Liver (tissue), 3 donors: Measurements from ENCODE around the gene SORCS2.

Source experiments
- GABPA ChIP-seq, 2 donors: IDR thresholded peaks in 1 of 2; conservative IDR thresholded peaks in 1 of 2; 2 replicates each; pipeline ENCODE4 v1.6.1; 2016; ENCODE audit warnings: antibody characterized with exemption in 2 of 2, mild to moderate bottlenecking in 1 of 2, moderate library complexity in 1 of 2
- YY1 ChIP-seq: IDR thresholded peaks from 2 replicates; pipeline ENCODE4 v1.6.1; 2016; ENCODE audit warnings: antibody characterized with exemption, mild to moderate bottlenecking
- TF ChIP-seq, protein P1 (sequence below): fragments of 150-350 bp; IDR thresholded peaks from 2 replicates; pipeline ENCODE4 v1.5.1; 2017; ENCODE audit warnings: improper control_type of control experiment, low read depth, low read length; ENCODE audit not compliant: missing input control
- donor health status: healthy.
- donor health status: healthy.

- TF ChIP-seq YY1 (no peak), GABPA (IDR thresholded peaks at IDR 0.05 in 1 of 2, conservative IDR thresholded peaks at IDR 0.05 in 1 of 2) (no peak)
- TF ChIP-seq, protein P1, sequence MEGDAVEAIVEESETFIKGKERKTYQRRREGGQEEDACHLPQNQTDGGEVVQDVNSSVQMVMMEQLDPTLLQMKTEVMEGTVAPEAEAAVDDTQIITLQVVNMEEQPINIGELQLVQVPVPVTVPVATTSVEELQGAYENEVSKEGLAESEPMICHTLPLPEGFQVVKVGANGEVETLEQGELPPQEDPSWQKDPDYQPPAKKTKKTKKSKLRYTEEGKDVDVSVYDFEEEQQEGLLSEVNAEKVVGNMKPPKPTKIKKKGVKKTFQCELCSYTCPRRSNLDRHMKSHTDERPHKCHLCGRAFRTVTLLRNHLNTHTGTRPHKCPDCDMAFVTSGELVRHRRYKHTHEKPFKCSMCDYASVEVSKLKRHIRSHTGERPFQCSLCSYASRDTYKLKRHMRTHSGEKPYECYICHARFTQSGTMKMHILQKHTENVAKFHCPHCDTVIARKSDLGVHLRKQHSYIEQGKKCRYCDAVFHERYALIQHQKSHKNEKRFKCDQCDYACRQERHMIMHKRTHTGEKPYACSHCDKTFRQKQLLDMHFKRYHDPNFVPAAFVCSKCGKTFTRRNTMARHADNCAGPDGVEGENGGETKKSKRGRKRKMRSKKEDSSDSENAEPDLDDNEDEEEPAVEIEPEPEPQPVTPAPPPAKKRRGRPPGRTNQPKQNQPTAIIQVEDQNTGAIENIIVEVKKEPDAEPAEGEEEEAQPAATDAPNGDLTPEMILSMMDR, result no peak
Observed at GRCh38 chr4:7684294-7684693, 492.0 kb downstream of the SORCS2 start.
